AG04450 (cell line): ENCODE results near the gene LRRC2. TPM values are rescaled to one million over a fixed set of nuclear protein-coding genes. Genes with fewer than 3 reads are reported as not detected.
"Not testable (repeated sequence)": the region's sequence is repeated elsewhere in the genome, so short reads cannot be mapped to it uniquely, and the experiment has no call there.

Experiments
- CTCF ChIA-PET: fragments of 300-600, 350-600 bp; formaldehyde crosslinking; extraction: SDS; loops from one replicate; lab custom pipeline; 2022; ENCODE audit warnings: antibody characterized with exemption, inconsistent platforms; lab: Charles Lee
- POLR2A ChIA-PET: fragments of 350-600 bp; formaldehyde crosslinking; extraction: SDS; loops from one replicate; lab custom pipeline; 2021; ENCODE audit warnings: antibody characterized with exemption, inconsistent platforms; lab: Yijun Ruan, JAX
- DNase-seq: peaks from one replicate; pipeline ENCODE4 v3.0.0-alpha.2; 2011; ENCODE audit warnings: low read depth, low spot score
- H3K27ac ChIP-seq: one replicate; pipeline ENCODE4 v1.5.1; 2012; ENCODE audit warnings: low read depth, low read length, control low read depth
- H3K27me3 ChIP-seq: one replicate; pipeline ENCODE4 v1.6.0; 2012; ENCODE audit warnings: low read length; ENCODE audit not compliant: control insufficient read depth, insufficient read depth
- H3K4me3 ChIP-seq: 2 replicates; pipeline ENCODE4 v1.5.1; 2011; ENCODE audit warnings: mild to moderate bottlenecking, low read depth, low read length, control low read depth
- H3K9me3 ChIP-seq: 2 replicates; pipeline ENCODE4 v1.5.1; 2012; ENCODE audit warnings: low read length; ENCODE audit not compliant: control insufficient read depth, insufficient read depth
- polyA plus RNA-seq: library from polyadenylated mRNA; depleted of rRNA; stranded (reverse); fragments of >200 nt; gene quantifications from 2 replicates; pipeline ENCODE4 v1.2.3, GENCODE V29; 2011
- TF ChIP-seq, protein P1 (sequence below): IDR thresholded peaks from 2 replicates; pipeline ENCODE4 v1.5.1; 2011; ENCODE audit warnings: low read depth, low read length, control low read depth, inconsistent platforms

LRRC2 gene
- polyA plus RNA-seq, 1 experiment: 4.2 TPM

DNA sequence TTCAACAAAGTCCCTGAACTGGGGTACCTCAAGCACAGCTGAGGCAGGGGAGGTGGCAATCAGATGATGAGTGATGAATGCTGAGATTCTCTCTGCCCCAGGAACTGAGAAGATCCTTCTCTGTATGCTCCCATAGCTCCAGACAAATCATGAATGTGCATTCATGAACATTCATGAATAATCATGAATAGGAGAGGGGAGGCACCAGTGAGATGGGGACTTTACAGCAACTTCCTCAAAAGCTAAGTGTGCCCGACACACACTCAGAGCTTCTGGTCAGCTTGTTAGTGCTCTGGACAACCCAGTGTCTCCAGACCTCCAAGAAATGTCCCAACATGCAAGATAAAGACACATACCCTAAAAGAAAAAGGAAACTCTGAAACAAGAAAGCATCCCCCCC is 24.3 kb downstream of the LRRC2 start:
- ChIA-PET CTCF (interaction anchor here (0.8 to 1.1 kb wide), 2 partner anchors 52 to 88 kb away, joined by 3 to 5 read pairs; no protein-coding TSS in a partner anchor), POLR2A (interaction anchor here (0.6 kb wide), 1 partner anchor 13 kb away, joined by 3 read pairs; no protein-coding TSS in a partner anchor)
- H3K9me3 ChIP-seq: no peaks in the 10 kb centered on the region
- H3K27ac ChIP-seq: no peak overlapping the region
- DNase-seq: no peak
- H3K27me3 ChIP-seq: peaks cover 2% of the 10 kb centered on the region
- TF ChIP-seq, protein P1, sequence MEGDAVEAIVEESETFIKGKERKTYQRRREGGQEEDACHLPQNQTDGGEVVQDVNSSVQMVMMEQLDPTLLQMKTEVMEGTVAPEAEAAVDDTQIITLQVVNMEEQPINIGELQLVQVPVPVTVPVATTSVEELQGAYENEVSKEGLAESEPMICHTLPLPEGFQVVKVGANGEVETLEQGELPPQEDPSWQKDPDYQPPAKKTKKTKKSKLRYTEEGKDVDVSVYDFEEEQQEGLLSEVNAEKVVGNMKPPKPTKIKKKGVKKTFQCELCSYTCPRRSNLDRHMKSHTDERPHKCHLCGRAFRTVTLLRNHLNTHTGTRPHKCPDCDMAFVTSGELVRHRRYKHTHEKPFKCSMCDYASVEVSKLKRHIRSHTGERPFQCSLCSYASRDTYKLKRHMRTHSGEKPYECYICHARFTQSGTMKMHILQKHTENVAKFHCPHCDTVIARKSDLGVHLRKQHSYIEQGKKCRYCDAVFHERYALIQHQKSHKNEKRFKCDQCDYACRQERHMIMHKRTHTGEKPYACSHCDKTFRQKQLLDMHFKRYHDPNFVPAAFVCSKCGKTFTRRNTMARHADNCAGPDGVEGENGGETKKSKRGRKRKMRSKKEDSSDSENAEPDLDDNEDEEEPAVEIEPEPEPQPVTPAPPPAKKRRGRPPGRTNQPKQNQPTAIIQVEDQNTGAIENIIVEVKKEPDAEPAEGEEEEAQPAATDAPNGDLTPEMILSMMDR: no peak
- H3K4me3 ChIP-seq: no peak overlapping the region

DNA sequence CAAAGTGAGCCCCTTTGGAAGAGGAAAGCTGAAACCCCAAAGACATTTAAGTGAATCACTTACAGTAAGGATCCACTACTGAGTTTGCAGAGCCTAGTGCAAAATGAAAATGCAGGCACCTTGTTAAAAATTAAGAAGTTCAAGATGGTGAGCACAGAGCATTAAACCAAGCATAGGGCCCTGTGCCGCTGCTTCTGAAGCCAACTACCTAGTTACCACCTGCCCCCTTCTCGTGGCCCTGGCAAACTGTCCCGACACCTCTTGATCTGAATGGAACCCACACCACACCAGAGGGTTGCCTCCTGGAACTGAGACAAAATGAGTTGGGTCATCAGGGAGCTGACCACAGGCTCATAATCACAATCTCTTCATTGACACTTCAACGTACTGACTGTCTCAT is 25.6 kb downstream of the LRRC2 start:
- Histone ChIP-seq H3K9me3 (no peaks in the 10 kb centered on the region), H3K27me3 (no peaks in the 10 kb centered on the region), H3K4me3 (no peak overlapping the region), H3K27ac (no peak overlapping the region)
- TF ChIP-seq, protein P1: no peak
- CTCF ChIA-PET: no interaction called here
- no peak for DNase-seq
- POLR2A ChIA-PET: no interaction called here

DNA sequence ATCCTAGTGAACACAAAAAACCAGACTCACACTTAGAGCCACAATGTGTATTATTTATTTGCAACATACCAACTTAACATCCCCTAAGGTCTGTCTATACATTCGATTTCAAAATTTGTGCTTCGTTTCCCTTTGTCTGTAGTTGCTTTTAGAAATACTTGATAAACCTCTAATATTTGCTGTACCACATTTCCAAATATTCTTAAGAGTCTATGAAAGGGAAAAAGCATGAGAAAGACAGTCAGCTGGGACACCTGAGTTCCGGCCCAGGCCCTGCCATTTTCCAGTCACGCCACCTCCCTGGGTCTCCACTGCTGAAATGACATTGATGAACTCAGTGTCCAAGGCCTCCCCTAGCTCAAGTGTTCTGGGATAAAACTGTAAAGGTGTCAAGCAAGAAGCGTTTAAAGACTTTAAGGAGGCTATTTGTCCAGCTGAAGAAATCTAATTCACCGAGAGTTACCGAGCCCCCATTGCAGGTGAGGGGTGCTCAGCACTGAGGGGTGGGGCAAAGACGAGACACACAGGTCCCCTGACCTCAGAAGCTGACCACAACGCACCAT is 26.6 kb downstream of the LRRC2 start:
- no peak overlapping the region for H3K27ac ChIP-seq
- ChIA-PET CTCF (interaction anchor here (0.6 to 2.0 kb wide), 3 partner anchors 24 to 51 kb away, joined by 3 to 9 read pairs (median 4); no protein-coding TSS in a partner anchor), POLR2A (interaction anchor here (0.7 kb wide), 1 partner anchor 18 kb away, joined by 3 read pairs; no protein-coding TSS in a partner anchor)
- H3K27me3 ChIP-seq: no peaks in the 10 kb centered on the region
- no peaks in the 10 kb centered on the region for H3K9me3 ChIP-seq
- no peak for DNase-seq
- TF ChIP-seq, protein P1: no peak
- no peak overlapping the region for H3K4me3 ChIP-seq

DNA sequence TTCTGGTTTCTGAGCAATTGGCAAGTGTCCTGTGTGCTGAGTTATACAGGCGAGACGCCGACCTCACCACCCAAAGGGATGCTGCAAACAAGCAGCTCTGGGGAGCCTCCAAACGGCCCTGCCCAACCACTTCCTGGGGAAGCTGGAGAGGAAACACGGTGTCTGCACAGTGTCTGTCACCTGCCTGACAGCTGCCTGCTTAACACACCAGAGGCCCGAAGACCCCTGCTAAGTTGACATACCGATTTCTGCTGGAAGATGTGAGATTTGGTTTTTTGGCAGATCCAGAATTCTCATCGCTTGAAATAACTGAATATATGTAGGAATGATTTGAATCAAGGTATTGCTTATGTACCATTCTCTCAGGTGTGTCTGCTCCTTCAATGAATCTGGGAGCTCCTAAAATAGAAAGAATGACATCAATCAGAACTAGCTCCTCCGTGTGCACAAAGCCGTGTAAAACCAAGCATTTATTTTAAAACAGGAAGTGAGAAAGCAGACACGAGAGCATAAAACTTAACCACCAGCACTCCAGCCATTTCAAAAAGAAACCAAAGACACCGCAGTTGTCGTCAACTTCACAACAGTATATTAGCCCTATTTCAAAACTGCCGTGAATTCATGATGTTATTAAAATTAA is 27.2 kb downstream of the LRRC2 start:
- CTCF ChIA-PET: interaction anchor here (0.6 to 2.0 kb wide), 3 partner anchors 23 to 51 kb away, joined by 3 to 9 read pairs (median 4); no protein-coding TSS in a partner anchor
- DNase-seq: no peak
- POLR2A ChIA-PET: interaction anchor here (0.7 kb wide), 1 partner anchor 19 kb away, joined by 3 read pairs; no protein-coding TSS in a partner anchor
- no peaks in the 10 kb centered on the region for H3K9me3 ChIP-seq
- H3K27ac ChIP-seq: peak overlapping the region; percentile 21
- TF ChIP-seq, protein P1: no peak
- no peaks in the 10 kb centered on the region for H3K27me3 ChIP-seq
- H3K4me3 ChIP-seq: 0 out of 2 replicates have a peak overlapping the region, but pooled peaks have one; percentile 2

DNA sequence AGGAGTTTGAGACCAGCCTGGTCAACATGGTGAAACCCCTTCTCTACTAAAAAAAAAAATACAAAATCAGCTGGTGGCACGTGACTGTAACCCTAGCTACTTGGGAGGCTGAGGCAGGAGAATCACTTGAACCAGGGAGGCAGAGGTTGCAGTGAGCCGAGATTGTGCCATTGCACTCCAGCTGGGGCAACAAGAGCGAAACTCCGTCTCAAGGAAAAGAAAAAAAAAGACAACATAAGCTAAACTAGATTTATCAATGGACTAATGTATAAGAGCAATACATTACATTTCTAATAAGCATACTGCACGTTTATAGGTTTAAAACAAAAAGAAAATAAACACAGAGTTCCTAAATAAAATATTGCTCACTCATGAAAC is 27.7 kb downstream of the LRRC2 start:
- ChIA-PET CTCF (interaction anchor here (0.7 to 2.0 kb wide), 3 partner anchors 39 to 50 kb away, joined by 3 to 4 read pairs (median 3); no protein-coding TSS in a partner anchor), POLR2A (interaction anchor here (0.7 kb wide), 1 partner anchor 19 kb away, joined by 3 read pairs; no protein-coding TSS in a partner anchor)
- H3K9me3 ChIP-seq, DNase-seq, H3K4me3 ChIP-seq, H3K27me3 ChIP-seq: not testable (repeated sequence)
- H3K27ac ChIP-seq: peak overlapping the region; percentile 21
